HAP-1 (cell line): Measurements from ENCODE around the gene PLA2G4D.

Source experiments
- DNase-seq, 2 experiments: peaks; one replicate each; pipeline ENCODE4 v3.0.0-alpha.2; 2016 to 2020; ENCODE audit warnings: low spot score in 2 of 2
- H3K27me3 ChIP-seq: fragments of 250-450 bp; sonication (Bioruptor Pico); 2 replicates; pipeline ENCODE4 v1.5.1; 2020; ENCODE audit warnings: low read depth, mild to moderate bottlenecking, moderate library complexity
- H3K36me3 ChIP-seq: fragments of 250-450 bp; sonication (Bioruptor Pico); replicated peaks from 2 replicates; pipeline ENCODE4 v1.5.1; 2020; ENCODE audit warnings: mild to moderate bottlenecking
- H3K4me1 ChIP-seq: fragments of 250-450 bp; sonication (Bioruptor Pico); 2 replicates; pipeline ENCODE4 v1.5.1; 2020; ENCODE audit warnings: mild to moderate bottlenecking
- H3K4me3 ChIP-seq: fragments of 250-450 bp; sonication (Bioruptor Pico); 2 replicates; pipeline ENCODE4 v1.5.1; 2020; ENCODE audit warnings: mild to moderate bottlenecking, moderate library complexity
- H3K9me3 ChIP-seq: fragments of 250-450 bp; sonication (Bioruptor Pico); 2 replicates; pipeline ENCODE4 v1.5.1; 2020; ENCODE audit warnings: mild to moderate bottlenecking, moderate library complexity
- in situ Hi-C: fragments of 300-500 bp; cut with MboI; formaldehyde crosslinking; loops from 3 replicates; pipeline ENCODE4 v1.14.3; 2020; ENCODE audit warnings: low sequenced_read_pairs, inconsistent platforms, mixed read lengths

PLA2G4D gene

GRCh38 chr15:42094512-42094963 lies at the start of gene PLA2G4D:
Gene PLA2G4D, minus strand, starts transcription at chr15:42094562. Its CDS starts 103 bp downstream, at chr15:42094459.
- DNase-seq: no peak
- Histone ChIP-seq H3K4me3 (no peak within 1 kb of the TSS), H3K9me3 (no peaks in the 10 kb centered on the region), H3K4me1 (peaks cover 5% of the 10 kb centered on the region; the same call in 1 of the 2 replicates), H3K27me3 (no peaks in the 10 kb centered on the region), H3K36me3 (no peaks in the 10 kb centered on the region)
- in situ Hi-C loops: no loop called here

- Histone ChIP-seq H3K36me3 (no peaks in the 10 kb centered on the region), H3K9me3 (no peaks in the 10 kb centered on the region), H3K4me3 (no peak overlapping the region), H3K4me1 (no peaks in the 10 kb centered on the region), H3K27me3 (no peaks in the 10 kb centered on the region)
- no peak for DNase-seq
- in situ Hi-C loops: no loop called here
These were observed 49.0 kb upstream of the PLA2G4D start for GRCh38 chr15:42143356-42143755.

- Histone ChIP-seq H3K4me3 (no peak overlapping the region), H3K9me3 (no peaks in the 10 kb centered on the region), H3K36me3 (no peaks in the 10 kb centered on the region), H3K27me3 (no peaks in the 10 kb centered on the region), H3K4me1 (no peaks in the 10 kb centered on the region)
- in situ Hi-C loops: no loop called here
- no peak for DNase-seq
These were observed 47.7 kb upstream of the PLA2G4D start for GRCh38 chr15:42141795-42142667.

GRCh38 chr15:42141246-42141645 lies 46.9 kb upstream of the PLA2G4D start:
- Histone ChIP-seq H3K36me3 (no peaks in the 10 kb centered on the region), H3K27me3 (no peaks in the 10 kb centered on the region), H3K9me3 (no peaks in the 10 kb centered on the region), H3K4me1 (no peaks in the 10 kb centered on the region), H3K4me3 (no peak overlapping the region)
- in situ Hi-C loops: no loop called here
- DNase-seq: no peak

- no peaks in the 10 kb centered on the region for H3K27me3 ChIP-seq
- no peaks in the 10 kb centered on the region for H3K36me3 ChIP-seq
- no peaks in the 10 kb centered on the region for H3K4me1 ChIP-seq
- no peak overlapping the region for H3K4me3 ChIP-seq
- no peaks in the 10 kb centered on the region for H3K9me3 ChIP-seq
- in situ Hi-C loops: no loop called here
- peak in 1 of 2 experiments; percentile 1 for DNase-seq
These were observed 46.2 kb upstream of the PLA2G4D start for GRCh38 chr15:42140383-42141070.

GRCh38 chr15:42139596-42139995 lies 45.2 kb upstream of the PLA2G4D start:
- no peaks in the 10 kb centered on the region for H3K36me3 ChIP-seq
- H3K27me3 ChIP-seq: no peaks in the 10 kb centered on the region
- no peaks in the 10 kb centered on the region for H3K9me3 ChIP-seq
- in situ Hi-C loops: loop anchor here (10.0 kb wide), 1 partner anchor 145 kb away; no protein-coding TSS in a partner anchor
- H3K4me1 ChIP-seq: no peaks in the 10 kb centered on the region
- DNase-seq: peak in 1 of 2 experiments; percentile 4
- H3K4me3 ChIP-seq: no peak overlapping the region

GRCh38 chr15:42138968-42139386 lies 44.6 kb upstream of the PLA2G4D start:
- Histone ChIP-seq H3K36me3 (no peaks in the 10 kb centered on the region), H3K4me1 (no peaks in the 10 kb centered on the region), H3K4me3 (no peak overlapping the region), H3K9me3 (no peaks in the 10 kb centered on the region), H3K27me3 (no peaks in the 10 kb centered on the region)
- in situ Hi-C loops: loop anchor here (10.0 kb wide), 1 partner anchor 144 kb away; no protein-coding TSS in a partner anchor
- peak in 1 of 2 experiments; percentile 8 for DNase-seq

- Histone ChIP-seq H3K4me3 (no peak overlapping the region), H3K4me1 (no peaks in the 10 kb centered on the region), H3K27me3 (no peaks in the 10 kb centered on the region), H3K9me3 (no peaks in the 10 kb centered on the region), H3K36me3 (no peaks in the 10 kb centered on the region)
- in situ Hi-C loops: loop anchor here (10.0 kb wide), 1 partner anchor 144 kb away; no protein-coding TSS in a partner anchor
- DNase-seq: peak in 1 of 2 experiments; percentile 0
These were observed 44.0 kb upstream of the PLA2G4D start for GRCh38 chr15:42138411-42138810.

GRCh38 chr15:42137461-42138261 lies 43.3 kb upstream of the PLA2G4D start:
- Histone ChIP-seq H3K27me3 (no peaks in the 10 kb centered on the region), H3K36me3 (no peaks in the 10 kb centered on the region), H3K9me3 (no peaks in the 10 kb centered on the region), H3K4me1 (no peaks in the 10 kb centered on the region), H3K4me3 (no peak overlapping the region)
- DNase-seq: peak; percentile 56 to 68
- in situ Hi-C loops: loop anchor here (10.0 kb wide), 1 partner anchor 143 kb away; no protein-coding TSS in a partner anchor

GRCh38 chr15:42136513-42136912 lies 42.2 kb upstream of the PLA2G4D start:
- no peaks in the 10 kb centered on the region for H3K9me3 ChIP-seq
- in situ Hi-C loops: loop anchor here (10.0 kb wide), 1 partner anchor 142 kb away; no protein-coding TSS in a partner anchor

GRCh38 chr15:42135351-42135750 lies 41.0 kb upstream of the PLA2G4D start:
- DNase-seq: no peak
- Histone ChIP-seq H3K4me1 (no peaks in the 10 kb centered on the region), H3K27me3 (no peaks in the 10 kb centered on the region), H3K9me3 (no peaks in the 10 kb centered on the region), H3K36me3 (no peaks in the 10 kb centered on the region), H3K4me3 (no peak overlapping the region)
- in situ Hi-C loops: loop anchor here (10.0 kb wide), 1 partner anchor 141 kb away; no protein-coding TSS in a partner anchor

More at GRCh38 chr15:42136513-42136912, 42.2 kb upstream of the PLA2G4D start:
- H3K36me3 ChIP-seq: no peaks in the 10 kb centered on the region
- DNase-seq: no peak
- H3K4me3 ChIP-seq: no peak overlapping the region
- H3K27me3 ChIP-seq: no peaks in the 10 kb centered on the region
- no peaks in the 10 kb centered on the region for H3K4me1 ChIP-seq

GRCh38 chr15:42134617-42135245 lies 40.4 kb upstream of the PLA2G4D start:
- in situ Hi-C loops: loop anchor here (10.0 kb wide), 1 partner anchor 140 kb away; no protein-coding TSS in a partner anchor
- Histone ChIP-seq H3K36me3 (no peaks in the 10 kb centered on the region), H3K9me3 (no peaks in the 10 kb centered on the region), H3K4me1 (no peaks in the 10 kb centered on the region), H3K4me3 (no peak overlapping the region), H3K27me3 (no peaks in the 10 kb centered on the region; the same call in 1 of the 2 replicates)
- no peak for DNase-seq
